GM19328 (cell line): ENCODE data around the gene RNLS.
A peak's percentile ranks its signal among the peaks of the same experiment; 100 is the strongest.

Experiments used
- ATAC-seq: cut with Tn5 transposase; IDR thresholded peaks from one replicate; pipeline ENCODE4 v1.9.1; 2021; ENCODE audit warnings: mild to moderate bottlenecking, moderate library complexity; ENCODE audit not compliant: unreplicated experiment

RNLS gene

GRCh38 chr10:88270871-88271713, 312.0 kb downstream of the RNLS start:
- peak; percentile 75 for ATAC-seq

DNA sequence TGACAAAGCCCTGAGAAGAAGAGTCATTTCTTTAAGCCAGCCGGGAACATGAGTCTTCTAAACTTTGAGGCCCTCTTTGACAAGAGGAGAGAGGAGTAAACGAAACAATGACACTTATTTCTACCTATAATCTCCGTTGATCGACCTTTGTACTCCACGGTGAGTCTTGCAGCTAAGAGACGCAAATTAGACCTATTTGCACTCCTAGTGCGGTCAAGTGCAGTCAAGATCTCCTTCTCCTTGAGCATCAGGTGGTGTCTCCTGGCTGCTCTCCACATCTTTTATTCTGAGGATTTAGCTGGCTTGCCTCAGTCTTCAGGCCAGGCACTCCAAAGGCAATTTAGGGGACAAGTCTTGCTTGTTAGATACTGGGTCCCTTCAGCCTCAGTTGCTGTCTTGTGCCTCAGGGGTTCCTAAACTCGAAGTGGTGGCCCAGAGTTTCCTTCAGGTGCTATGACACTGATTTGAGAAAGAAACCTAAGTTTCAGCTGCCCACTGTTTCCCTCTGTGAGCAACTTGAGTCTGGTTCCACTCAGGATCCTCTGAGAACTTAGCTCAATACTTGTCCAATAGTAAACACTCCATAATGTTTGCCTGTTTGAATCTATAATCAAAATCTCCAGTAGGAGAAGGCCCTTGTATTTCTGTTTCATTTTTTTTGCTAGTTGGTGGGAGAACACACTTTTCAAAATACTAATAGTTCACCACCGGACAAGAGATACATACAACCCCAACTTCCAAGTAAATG, 312.9 kb downstream of the RNLS start:
- ATAC-seq = no peak

- ATAC-seq = no peak
These were observed 320.4 kb downstream of the RNLS start for GRCh38 chr10:88262591-88263234.

- no peak for ATAC-seq
These were observed 322.0 kb downstream of the RNLS start for GRCh38 chr10:88261152-88261551.

- ATAC-seq = no peak
These were observed 322.6 kb downstream of the RNLS start for GRCh38 chr10:88260329-88261051.

DNA sequence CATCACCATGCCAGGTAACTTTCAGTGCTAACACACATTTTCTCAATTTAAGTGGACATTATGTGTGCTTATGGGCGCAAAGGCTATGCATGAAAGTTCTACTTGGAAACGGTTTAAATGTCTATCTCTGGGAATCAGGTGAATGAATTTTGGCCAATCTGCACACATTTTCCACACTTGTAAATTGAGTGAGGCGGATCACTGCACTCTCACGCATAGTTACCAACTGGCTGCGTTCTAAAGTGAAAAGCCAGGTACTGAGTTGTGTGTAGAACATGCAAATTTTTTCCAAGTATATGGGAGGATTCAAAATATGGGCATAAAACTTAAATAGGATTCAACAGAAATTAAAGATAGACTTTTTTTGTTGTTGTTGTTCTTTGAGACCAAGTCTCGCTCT, 323.7 kb downstream of the RNLS start:
- ATAC-seq = no peak

DNA sequence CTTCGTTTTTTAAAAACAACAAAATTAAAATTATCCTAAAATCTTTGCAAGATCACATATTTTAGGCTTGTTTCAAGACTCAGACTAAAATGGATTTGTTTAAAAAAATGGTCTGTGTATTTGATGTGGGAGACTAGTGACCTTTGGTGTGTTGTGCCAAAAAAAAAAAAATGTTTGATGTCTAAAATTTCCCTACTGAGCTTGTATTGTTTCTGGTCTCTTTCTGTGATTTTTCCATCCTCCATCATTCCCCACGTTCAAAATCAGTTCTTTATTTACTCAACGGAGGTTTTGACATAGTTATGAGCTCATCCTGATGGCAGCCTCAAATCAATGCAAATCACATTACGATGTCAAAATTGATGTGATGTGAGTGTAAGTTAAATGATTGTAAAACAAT, 326.2 kb downstream of the RNLS start:
- no peak for ATAC-seq

DNA sequence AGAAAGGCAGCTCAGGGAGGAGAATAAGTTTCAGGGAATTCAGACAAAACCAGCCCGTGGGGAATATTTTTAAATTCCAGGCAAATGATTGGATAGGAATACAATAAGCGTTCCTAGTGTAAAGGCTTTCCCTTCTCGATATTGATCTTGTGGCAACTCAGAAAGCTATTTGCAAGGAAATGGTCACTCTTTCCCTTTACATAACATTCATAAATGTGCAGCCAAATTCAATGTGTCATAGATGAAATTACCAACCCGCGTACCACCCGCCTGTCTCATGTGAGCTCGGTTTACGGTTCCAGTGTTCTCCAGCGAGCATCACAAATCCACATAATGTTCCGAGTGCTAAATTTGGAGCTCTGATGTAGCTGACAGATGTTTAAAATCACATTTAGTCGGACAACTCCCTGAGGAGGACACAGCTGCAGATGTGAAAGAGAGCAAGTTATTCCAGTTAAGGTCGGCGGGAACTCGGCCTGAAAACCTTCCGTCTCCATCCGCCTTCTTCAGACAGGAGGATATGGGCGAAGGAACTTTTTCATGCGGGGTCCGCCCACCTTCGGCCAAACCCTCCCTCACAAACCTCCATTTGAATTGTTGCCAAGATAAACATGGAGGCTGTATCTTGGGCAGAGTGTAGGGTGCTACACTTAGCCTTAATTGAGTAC, 327.0 kb downstream of the RNLS start:
- ATAC-seq = no peak

DNA sequence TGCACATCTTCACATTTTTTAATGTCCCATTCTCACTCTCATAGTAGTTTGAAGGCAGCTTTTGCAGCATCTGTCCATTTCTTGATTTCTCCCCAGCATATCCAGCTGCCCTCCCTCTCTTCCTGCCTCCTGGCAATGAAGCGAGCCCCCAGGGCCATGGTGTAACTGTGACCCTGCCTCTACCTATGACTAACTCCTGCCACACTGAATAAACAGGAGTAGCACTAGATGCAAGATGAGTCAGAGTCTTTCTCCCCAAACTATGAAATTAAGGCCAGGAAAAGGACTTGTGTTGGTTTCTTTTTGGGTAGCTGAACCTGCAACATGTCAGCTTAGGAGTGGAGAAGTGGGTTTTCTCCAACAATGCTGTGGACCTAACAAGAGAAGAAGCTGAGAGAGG, 329.0 kb downstream of the RNLS start:
- ATAC-seq = no peak

DNA sequence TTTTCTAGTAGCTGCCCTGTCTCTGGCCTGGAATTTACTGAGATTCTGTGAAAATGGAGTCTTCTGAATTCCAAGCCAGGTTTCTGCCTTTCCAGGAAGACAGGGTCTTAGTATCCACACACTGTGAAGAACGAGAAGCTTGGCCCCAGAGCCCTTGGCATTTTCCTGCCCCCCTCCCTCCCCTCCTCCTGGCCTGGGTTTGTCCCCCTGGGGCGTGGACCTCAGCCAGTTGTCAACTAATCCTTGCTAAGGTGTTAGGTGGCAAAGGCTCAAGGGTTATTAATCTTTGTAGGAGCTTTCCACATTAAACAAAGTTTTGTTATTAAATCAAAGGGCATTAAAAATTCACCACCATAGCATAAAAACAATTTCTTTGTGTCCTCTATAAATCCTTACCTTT, 329.5 kb downstream of the RNLS start:
- ATAC-seq = no peak

DNA sequence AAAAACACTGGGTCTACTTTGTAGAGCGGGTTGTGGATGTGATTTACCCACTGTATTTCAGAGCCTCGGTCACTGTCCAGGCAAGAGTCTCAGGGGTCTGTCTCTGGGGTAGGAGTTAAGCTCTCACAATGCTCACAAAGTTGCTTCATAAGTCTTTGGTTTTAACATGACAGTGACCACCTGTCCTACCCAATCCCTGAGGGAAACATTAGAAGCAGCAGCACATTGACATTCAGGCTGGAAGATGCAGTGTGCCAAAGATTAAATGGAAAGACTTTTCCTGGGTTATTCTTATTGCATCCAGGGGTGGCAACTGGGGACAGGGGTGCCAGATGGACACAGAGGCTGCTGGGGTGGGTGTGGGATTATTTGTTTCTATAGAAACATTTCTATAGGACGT, 330.0 kb downstream of the RNLS start:
- no peak for ATAC-seq

GRCh38 chr10:88249450-88249849, 333.7 kb downstream of the RNLS start:
- ATAC-seq = no peak

DNA sequence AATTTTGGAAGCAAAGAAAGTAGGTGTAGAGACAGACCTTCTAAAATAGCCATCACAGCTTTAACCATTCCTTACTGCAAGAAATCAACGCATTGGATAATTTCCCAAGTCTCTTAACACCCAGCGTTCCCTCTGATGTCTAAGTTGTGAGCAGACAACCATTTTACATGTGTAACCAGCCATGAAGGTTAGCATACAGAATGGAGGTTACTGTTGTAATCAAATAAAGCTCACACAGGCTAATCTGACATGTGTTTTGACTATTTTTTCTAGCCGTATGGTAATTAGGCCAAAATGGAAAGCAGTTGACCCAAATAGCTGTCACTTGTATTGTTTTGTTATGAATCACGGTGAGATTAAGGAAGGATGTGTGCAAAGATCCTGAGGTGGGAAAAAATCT, 336.4 kb downstream of the RNLS start:
- ATAC-seq = no peak

DNA sequence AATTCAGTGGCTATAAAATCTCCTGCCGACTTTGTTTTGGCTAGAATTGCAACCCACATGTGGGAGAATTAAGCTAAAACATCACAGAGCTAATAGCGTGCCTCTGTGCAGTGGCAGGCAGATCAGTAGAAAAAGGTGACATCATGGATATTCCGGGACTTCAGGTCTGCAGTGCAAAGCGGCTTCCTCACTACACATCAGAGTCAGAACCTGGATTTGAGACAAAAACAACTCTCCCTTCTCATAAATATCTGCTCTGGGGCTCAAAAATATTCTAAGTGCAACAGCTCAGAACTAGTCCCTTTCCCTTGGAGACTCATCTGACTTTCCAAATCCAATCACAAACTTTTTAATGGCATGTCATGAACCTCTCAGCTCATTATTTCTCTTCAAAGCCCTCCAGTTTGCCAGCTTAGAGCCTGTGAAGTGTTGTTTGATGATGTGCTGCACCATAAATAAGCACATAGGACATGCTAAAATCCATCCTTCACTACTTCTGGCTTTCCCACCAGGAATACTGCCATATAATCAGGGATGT, 337.1 kb downstream of the RNLS start:
- no peak for ATAC-seq

DNA sequence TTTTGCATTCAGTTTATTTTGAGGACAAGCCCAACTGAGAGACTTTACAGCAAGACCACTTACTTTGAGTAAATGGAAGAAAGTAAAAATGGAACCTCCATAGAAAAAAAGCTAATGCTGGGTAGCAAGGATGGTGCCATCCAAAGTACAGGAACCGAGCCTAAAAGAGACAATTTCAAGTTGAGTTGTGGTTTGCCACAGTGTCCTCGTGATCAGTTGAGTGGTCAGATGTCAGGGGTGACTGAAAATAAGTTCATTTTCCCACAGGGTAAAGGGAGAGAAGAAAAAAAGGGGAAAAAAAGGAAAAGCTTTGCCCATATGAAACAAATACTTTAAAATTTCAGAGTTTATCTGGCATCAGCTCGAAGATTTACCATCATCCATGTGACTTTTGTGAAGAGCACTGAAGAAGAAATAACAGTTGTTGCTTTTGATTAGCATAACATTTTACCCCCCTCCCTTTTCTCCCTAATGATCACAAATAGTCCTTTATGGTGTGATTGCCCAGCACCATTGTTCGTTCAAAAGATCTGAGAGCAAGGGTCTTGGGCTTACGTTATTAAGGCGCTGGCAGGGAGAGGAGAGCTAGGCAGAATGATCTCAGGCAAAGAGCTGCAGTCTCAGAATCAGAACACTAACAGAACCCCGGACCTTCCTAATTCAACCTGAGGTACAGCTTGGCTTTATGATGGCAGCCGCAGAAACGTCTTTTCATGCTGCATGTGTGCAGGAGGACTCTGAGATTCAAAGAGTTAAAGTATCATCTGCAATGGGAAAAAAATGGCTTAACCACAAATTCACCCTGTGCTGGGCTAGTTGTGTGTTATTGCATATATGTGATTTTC, 338.1 kb downstream of the RNLS start:
- ATAC-seq = no peak

- no peak for ATAC-seq
These were observed 339.0 kb downstream of the RNLS start for GRCh38 chr10:88243836-88244730.

DNA sequence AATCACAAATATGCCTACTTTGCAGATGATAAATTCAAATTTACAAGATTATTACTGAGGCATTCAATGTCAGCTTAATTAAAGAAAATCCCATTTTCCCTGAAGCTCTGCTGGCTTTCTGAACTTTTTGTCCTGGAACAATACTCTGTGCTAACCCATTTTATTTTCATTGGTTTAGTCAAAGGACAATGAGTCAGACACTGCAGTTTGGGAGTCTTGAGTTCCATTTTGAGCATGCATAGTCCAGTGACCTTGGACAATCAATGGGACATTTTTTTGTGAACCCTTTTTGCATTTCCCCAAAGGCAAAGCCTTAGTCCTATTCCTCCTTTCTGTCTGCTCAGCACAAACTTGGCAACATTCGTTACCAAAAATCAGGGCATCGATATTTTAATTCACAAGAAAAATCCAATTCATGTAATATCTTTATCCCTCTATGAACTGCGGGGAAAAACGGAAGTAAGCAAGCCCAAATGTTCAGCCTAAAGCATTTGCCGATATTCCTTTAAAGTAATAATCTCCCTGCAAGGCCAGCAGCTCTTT, 339.8 kb downstream of the RNLS start:
- ATAC-seq = no peak

- ATAC-seq = no peak
These were observed 341.6 kb downstream of the RNLS start for GRCh38 chr10:88241501-88241900.
